Neural crest cell (in vitro differentiated cells): ENCODE results near the gene NHERF2. TPM values are rescaled to one million over a fixed set of nuclear protein-coding genes. Genes with fewer than 3 reads are reported as not detected.

Experiments used
- DNase-seq: peaks from one replicate; pipeline ENCODE4 v3.0.0; 2021; ENCODE audit warnings: low read depth, mixed read lengths, low spot score
- H3K27ac Mint-ChIP-seq: one replicate; pipeline ENCODE4 v1.8.0; 2021; ENCODE audit warnings: mild to moderate bottlenecking, mixed read lengths; ENCODE audit not compliant: unreplicated experiment
- H3K27me3 Mint-ChIP-seq: 2 replicates; pipeline ENCODE4 v1.8.0; 2021; ENCODE audit warnings: low read depth, mild to moderate bottlenecking, mixed read lengths
- H3K36me3 Mint-ChIP-seq: 2 replicates; pipeline ENCODE4 v1.8.0; 2021; ENCODE audit warnings: low read depth, mild to moderate bottlenecking, mixed read lengths
- H3K4me1 Mint-ChIP-seq: 2 replicates; pipeline ENCODE4 v1.8.0; 2021; ENCODE audit warnings: mixed read lengths
- H3K4me3 Mint-ChIP-seq: one replicate; pipeline ENCODE4 v1.8.0; 2021; ENCODE audit warnings: mild to moderate bottlenecking, mixed read lengths
- H3K9me3 Mint-ChIP-seq: 2 replicates; pipeline ENCODE4 v1.8.0; 2021; ENCODE audit warnings: mixed read lengths
- total RNA-seq: library from RNA; stranded (reverse); gene quantifications from 2 replicates; pipeline ENCODE4 v1.2.1, GENCODE V29; 2021
- TF ChIP-seq, protein P1 (sequence below): fragments of 200-600 bp; sonication (generic); conservative IDR thresholded peaks from 2 replicates; pipeline ENCODE4 v1.5.0; 2021; ENCODE audit warnings: antibody characterized with exemption, mild to moderate bottlenecking

NHERF2 gene
- total RNA-seq, 1 donor from 2014 or later = 8.1 TPM

DNA sequence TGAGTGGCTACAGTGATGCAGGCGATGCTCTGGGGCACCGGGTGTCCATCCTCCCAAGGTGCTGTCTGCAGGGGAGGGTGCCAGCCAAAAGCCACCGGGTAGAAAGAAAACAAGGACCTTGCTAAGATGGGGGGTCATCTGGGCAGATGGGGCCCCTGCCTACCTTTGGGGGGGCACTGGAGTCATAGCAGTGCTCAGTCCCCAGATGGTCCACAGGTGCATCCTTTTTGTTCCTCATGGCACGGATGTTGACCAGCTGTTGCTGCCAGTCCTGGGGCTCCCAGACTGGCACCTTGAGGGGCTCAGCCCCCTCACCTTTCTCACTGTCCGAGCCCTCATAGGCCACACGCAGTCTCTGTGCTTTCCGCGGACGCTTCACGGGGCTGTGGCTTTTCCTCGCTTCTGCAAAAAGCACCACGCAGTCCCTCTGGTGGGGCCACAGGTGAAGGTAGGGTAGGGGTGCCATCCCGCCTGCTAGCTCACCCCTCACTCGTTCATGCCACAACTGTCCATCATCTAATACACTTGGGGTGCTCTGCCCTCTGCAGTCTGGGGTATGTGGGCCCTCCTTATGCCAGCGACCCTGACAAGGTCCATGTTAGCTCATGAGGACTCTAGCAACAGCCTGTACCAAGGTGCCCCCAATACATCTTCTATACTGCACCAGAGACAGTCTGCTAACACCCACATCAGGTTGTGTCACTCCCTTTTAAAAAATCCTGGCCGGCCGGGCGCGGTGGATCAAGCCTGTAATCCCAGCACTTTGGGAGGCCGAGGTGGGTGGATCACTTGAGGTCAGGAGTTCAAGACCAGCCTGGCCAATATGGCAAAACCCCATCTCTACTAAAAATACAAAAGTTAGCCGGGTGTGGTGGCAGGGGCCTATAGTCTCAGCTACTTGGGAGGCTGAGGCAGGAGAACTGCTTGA is 19.5 kb downstream of the NHERF2 start:
- TF ChIP-seq, protein P1, sequence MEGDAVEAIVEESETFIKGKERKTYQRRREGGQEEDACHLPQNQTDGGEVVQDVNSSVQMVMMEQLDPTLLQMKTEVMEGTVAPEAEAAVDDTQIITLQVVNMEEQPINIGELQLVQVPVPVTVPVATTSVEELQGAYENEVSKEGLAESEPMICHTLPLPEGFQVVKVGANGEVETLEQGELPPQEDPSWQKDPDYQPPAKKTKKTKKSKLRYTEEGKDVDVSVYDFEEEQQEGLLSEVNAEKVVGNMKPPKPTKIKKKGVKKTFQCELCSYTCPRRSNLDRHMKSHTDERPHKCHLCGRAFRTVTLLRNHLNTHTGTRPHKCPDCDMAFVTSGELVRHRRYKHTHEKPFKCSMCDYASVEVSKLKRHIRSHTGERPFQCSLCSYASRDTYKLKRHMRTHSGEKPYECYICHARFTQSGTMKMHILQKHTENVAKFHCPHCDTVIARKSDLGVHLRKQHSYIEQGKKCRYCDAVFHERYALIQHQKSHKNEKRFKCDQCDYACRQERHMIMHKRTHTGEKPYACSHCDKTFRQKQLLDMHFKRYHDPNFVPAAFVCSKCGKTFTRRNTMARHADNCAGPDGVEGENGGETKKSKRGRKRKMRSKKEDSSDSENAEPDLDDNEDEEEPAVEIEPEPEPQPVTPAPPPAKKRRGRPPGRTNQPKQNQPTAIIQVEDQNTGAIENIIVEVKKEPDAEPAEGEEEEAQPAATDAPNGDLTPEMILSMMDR = no peak
- Mint-ChIP-seq H3K9me3 (no peaks in the 10 kb centered on the region), H3K4me3 (peak overlapping the region; percentile 93), H3K27ac (no peak overlapping the region), H3K27me3 (no peaks in the 10 kb centered on the region), H3K4me1 (peaks cover 18% of the 10 kb centered on the region), H3K36me3 (peaks cover under 1% of the 10 kb centered on the region)
- DNase-seq = no peak

DNA sequence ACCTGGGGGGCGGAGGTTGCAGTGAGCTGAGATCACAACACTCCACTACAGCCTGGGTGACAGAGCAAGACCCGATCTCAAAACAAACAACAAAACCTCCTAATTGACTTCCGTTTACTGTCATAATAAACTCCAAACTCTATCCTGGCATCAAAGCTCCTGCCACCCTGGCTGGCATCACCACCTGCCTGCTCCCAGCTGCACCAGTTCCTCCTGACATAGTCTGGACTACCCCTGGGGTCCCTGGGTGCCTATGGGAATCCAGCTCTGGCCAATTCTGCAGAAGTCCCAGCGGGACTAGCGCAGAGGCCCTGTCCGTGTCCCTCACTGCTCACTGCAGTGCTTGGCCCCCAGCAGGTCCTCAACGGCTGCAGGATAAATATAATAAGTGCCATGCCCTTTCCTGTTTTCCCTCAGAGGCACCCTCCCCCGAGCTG is 20.2 kb downstream of the NHERF2 start:
- Mint-ChIP-seq H3K4me3 (peak overlapping the region; percentile 93), H3K27ac (no peak overlapping the region), H3K4me1 (peaks cover 18% of the 10 kb centered on the region), H3K36me3 (peaks cover 3% of the 10 kb centered on the region), H3K27me3 (no peaks in the 10 kb centered on the region), H3K9me3 (no peaks in the 10 kb centered on the region)
- DNase-seq = no peak
- TF ChIP-seq, protein P1 = no peak

DNA sequence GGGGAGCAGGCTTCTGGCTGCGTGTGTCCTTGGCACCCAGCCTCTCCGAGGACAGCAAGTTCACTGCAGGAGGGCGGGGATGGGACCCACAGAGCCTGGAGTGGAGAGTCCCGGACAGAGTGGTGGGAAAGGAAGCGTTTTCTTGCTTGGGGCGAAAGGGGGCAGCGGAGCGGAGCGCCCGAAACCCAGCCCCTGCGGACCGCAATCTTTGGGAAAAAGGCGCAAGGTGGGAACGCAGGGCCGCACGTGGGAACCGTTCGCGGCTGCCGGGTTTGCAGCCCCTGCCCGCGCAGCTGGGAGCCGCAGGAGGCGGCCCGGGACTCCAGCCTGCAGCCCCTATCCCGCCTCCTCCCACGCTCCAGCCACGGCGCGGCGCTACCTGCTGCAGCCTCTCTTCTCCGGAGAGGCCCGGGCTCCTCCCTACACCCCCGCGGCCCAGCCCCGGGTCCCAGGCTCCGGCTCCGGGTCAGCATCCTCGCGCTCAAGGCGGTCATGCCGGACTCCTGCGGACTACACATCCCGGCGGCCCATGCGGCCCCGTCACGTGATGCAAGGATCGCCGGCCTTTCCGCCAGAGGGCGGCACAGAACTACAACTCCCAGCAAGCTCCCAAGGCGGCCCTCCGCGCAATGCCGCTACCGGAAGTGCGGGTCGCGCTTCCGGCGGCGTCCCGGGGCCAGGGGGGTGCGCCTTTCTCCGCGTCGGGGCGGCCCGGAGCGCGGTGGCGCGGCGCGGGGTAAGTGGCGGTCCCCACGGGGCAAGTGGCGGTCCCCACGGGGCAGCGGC is 20.8 kb downstream of the NHERF2 start, which contains the start of the genes NTHL1 and TSC2:
Gene NTHL1, minus strand, starts transcription at position 505 of the 786 bp plus-strand sequence. Its CDS starts 11 bp downstream, at position 494.
Gene TSC2, plus strand, starts transcription at position 656 of the 786 bp plus-strand sequence. CDS start 631 bp downstream, outside the sequence.
- Mint-ChIP-seq H3K27ac (no peak within 1 kb of the TSS), H3K9me3 (no peaks in the 10 kb centered on the region), H3K36me3 (peaks cover 3% of the 10 kb centered on the region), H3K4me1 (peaks cover 18% of the 10 kb centered on the region), H3K4me3 (peak within 1 kb of the TSS; percentile 94), H3K27me3 (no peaks in the 10 kb centered on the region)
- DNase-seq = peak; percentile 94
- TF ChIP-seq, protein P1 = no peak

DNA sequence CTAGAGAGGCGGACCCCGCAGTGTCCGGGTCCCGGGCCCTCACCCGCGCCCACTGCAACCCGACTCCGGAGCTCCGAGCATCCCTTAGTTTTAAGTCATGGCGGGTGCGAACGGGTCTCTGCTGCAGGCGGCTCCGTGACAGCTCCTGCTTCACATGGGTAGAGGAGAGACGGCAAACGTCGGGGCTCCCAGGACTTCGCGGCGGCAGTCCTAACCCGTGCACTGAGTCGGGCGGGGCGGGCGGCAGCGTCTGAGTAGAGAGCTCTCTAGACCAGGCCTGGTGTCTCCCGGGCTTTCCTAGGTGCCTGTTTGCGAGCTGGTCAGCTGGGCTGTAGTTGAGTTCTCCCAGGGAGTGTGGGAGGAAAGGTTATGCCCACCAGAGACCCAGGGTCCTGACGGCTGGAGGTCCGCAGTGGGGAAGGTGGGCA is 21.4 kb downstream of the NHERF2 start:
- Mint-ChIP-seq H3K27ac (no peak overlapping the region), H3K36me3 (peaks cover 3% of the 10 kb centered on the region), H3K4me3 (peak overlapping the region; percentile 94), H3K9me3 (no peaks in the 10 kb centered on the region), H3K27me3 (no peaks in the 10 kb centered on the region), H3K4me1 (peaks cover 18% of the 10 kb centered on the region)
- TF ChIP-seq, protein P1 = no peak
- no peak for DNase-seq

DNA sequence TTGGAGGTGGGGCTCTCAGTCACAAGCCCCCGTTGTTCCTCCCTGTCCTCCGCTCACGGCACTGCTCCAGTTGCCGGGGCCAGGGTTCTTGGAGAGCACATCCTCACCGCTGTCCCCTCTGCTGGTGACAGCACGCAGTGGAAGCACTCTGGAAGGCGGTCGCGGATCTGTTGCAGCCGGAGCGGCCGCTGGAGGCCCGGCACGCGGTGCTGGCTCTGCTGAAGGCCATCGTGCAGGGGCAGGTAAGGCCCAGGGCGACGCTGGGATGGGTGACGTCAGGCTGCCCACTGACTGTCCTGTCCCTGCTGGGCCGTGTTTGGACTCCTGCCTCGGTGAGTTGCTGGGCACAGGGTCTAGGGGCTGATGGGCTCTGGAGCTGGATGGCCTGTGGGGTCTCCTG is 26.5 kb downstream of the NHERF2 start:
- H3K9me3 Mint-ChIP-seq = no peaks in the 10 kb centered on the region
- H3K4me1 Mint-ChIP-seq = peaks cover 7% of the 10 kb centered on the region

More for the DNA sequence above, 26.5 kb downstream of the NHERF2 start:
- no peaks in the 10 kb centered on the region for H3K27me3 Mint-ChIP-seq
- peaks cover 3% of the 10 kb centered on the region for H3K36me3 Mint-ChIP-seq
- H3K27ac Mint-ChIP-seq = no peak overlapping the region
- no peak overlapping the region for H3K4me3 Mint-ChIP-seq
- TF ChIP-seq, protein P1 = no peak
- DNase-seq = no peak
